Stimulated activated CD8-positive, alpha-beta memory T cell treated with anti-CD3 and anti-CD28 coated beads, Interleukin-4, amount 100 ng/mL, for 24 hours (primary cell): Measurements from ENCODE around the gene LTBP4.

Source experiments
- DNase-seq: peaks from one replicate; pipeline ENCODE4 v3.0.0-alpha.2; 2020; ENCODE audit warnings: low read depth

LTBP4 gene

GRCh38 chr19:40597329-40597838, 3.8 kb upstream of the LTBP4 start:
- no peak for DNase-seq

DNA sequence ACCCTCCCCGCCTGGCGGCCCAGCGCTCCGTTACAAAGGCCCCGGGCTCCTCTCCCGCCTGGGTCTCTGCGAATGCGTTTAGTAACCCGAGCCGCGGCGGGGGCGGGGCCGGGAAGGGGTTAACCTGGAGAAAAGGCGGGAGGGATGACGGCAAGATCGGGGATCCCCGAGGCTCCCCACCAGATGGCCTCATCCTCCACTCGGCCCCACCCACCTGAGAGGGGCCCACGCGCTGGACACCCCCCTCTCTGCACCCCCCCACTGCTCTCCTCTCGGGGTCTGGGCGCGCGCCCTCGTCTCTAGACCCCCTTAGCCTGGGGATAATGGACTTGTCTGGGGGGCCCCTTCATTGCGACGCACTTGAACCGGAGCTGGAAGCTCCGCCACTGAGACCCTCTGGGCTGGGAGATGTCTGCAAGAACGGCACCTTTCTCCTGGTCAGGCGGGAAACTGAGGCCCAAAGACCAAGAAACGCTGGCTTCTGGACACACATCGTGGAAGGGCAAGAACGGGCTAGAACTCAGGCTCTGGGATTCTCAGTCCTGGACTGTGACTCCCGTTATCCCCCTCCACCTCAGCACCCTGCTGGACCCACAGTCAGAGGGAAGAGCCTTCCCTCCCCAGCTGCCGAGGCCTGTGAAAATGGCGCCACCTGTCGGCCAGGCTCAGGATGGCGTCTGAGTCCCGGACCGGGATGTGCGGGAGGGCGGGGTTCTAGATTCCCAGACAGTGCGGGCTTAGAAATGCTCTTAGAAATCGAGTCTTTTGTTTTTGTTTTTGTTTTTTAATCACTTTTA, 2.9 kb upstream of the LTBP4 start:
- DNase-seq: peak; percentile 71

DNA sequence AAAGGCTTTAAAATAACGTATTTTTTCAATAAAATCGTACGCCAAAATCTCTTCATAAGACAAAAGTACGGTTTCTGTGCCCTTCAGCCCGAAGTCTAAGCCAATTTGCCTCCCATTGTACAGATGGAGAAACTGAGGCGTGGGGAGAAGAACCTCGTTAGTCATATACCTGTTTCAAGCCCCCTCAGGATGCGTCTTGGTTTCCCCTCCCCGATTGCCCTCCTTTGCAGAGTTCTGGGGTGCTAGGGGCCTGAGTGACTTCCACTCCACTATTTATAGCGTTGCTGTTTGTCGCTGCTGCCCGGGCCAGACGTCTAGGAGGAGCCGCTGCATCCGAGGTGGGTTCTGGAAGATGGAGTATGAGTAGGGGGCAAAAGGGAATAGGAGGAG, 2.3 kb upstream of the LTBP4 start:
- no peak for DNase-seq

GRCh38 chr19:40599331-40599901, 1.8 kb upstream of the LTBP4 start:
- no peak for DNase-seq

DNA sequence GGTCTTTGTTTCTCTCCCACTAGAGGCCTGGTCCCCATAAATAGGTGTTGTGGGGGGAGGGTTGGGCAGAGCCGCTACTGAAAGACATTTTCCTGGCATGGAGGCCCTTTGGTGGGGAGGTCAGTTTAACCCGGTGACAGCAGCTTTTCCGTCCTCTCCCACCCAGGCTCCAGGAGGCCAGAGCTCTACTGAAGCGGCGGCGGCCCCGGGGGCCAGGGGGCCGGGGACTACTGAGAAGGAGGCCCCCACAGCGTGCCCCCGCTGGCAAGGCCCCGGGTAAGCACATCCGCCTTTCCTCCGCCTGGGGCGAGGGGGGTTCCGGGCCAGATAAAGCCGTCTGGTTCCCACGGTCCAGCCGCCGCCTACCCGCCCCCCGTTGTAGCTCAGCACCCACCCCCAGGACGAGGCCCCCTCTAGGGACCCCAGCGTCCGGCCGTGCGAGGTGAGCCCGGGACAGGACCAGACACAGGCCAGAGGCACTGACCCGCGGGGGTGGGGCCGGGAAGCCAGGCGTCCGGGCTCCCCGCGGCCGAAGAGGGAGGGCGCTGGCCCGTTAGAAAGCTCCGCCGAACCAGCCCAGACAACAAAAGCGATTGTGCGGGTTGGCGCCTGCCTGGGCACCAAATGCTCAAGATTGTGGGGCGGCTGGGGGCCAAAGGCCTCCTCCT, 1.1 kb upstream of the LTBP4 start:
- no peak for DNase-seq

- no peak for DNase-seq
These were observed 517 bp upstream of the LTBP4 start for GRCh38 chr19:40600570-40601133.

DNA sequence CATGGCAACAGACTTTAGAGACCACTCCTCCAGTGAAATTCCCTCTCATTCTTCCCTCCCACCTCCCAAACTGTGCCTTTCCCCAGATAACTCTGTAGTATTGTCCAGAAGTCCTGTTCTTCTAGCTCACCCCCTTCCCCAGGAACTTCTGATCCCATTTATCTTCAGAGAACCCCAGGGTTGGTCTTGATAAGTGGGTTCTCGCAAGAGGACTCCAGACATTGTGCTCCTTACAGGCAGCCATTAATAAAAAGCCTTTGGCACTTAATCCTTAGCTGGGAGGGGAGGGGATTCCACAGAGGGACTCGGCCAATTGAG, 1.9 kb downstream of the LTBP4 start:
- DNase-seq: no peak

DNA sequence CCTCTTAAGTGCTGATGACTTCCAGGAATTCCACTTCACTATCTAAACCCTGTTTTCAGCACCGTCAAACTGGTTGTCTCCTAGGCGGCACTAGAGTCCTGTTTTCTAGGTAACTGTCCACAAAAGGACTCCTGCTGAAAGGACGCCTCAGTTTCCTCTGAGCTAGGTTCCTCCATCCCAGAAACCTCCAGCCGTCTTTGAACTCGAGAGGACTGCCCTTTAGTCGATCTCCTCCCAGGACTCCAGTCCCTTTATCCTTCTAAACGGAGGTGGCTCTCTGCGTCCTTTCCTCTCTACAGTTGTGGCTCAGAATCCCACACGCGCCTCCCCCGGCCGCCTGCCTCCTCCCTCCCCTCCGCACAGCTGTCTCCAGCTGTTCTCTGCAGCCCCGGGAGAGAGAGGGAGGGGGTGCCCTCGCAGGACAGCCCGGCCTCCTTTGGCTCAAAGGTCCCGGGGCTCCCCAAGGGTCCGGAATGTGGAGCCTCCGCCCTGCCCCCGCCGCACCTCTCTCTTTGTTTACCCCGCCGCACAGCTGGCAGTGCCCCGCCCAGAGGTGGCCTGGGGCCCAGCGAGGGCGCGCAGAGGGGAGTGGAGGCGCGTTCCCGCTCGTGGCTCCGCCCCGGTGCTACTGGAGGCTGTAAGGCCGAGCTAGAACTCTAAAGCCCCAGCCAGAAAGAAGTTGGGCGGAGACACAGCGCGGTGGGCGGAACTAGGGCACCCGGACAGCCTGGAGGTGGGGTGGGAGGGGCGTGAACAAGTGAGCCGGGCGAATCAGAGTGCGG, 2.4 kb downstream of the LTBP4 start:
- DNase-seq: peak; percentile 92

GRCh38 chr19:40604171-40604646, 3.0 kb downstream of the LTBP4 start:
- no peak for DNase-seq

- no peak for DNase-seq
These were observed 3.6 kb downstream of the LTBP4 start for GRCh38 chr19:40604647-40605215.

DNA sequence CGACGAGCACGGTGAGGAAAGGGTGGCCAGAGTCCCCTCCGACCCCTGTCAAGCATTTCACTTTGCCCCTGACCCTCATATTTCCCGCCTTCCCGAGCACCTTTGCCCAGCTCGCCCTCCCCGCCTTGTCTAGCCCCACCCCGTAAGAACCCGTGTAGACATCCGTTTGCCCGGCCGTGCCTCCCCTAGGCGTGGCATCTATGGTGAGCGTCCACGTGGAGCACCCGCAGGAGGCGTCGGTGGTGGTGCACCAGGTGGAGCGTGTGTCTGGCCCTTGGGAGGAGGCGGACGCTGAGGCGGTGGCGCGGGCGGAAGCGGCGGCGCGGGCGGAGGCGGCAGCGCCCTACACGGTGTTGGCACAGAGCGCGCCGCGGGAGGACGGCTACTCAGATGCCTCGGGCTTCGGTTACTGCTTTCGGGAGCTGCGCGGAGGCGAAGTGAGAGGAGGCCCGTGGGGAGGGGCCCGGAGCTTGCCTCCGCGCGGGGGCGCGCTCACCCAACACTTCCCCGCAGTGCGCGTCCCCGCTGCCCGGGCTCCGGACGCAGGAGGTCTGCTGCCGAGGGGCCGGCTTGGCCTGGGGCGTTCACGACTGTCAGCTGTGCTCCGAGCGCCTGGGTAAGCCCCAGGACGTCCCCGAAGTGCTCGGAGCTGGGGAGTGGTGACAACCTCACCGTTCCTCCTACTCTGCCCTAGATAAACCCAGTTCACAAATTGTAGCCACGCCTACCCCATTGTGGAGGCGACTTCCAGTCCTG, 4.2 kb downstream of the LTBP4 start:
- peak; percentile 62 for DNase-seq

GRCh38 chr19:40607311-40608239, 6.4 kb downstream of the LTBP4 start:
- DNase-seq: no peak

DNA sequence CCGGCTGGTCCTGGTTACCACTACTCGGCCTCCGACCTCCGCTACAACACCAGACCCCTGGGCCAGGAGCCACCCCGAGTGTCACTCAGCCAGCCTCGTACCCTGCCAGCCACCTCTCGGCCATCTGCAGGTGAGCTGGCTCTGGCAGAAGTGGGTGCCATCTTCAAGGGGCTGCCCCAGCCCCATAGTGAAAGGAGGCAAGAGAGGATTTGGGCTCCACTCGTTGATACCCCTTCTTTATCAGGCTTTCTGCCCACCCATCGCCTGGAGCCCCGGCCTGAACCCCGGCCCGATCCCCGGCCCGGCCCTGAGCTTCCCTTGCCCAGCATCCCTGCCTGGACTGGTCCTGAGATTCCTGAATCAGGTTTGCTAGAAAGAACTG, 7.1 kb downstream of the LTBP4 start:
- no peak for DNase-seq

GRCh38 chr19:40608957-40609356, 7.8 kb downstream of the LTBP4 start:
- no peak for DNase-seq

GRCh38 chr19:40609561-40610395, 8.6 kb downstream of the LTBP4 start:
- peak; percentile 85 for DNase-seq

GRCh38 chr19:40610396-40611064, 9.4 kb downstream of the LTBP4 start:
- DNase-seq: peak; percentile 34

- no peak for DNase-seq
These were observed 9.9 kb downstream of the LTBP4 start for GRCh38 chr19:40611096-40611495.
